SK-N-SH treated with all-trans-retinoic acid at 6 μM for 48 hours (cell line): Measurements from ENCODE around the gene SLC16A13.

Experiments used
- ARNTL ChIP-seq: fragments of 450-650 bp; formaldehyde crosslinking; IDR thresholded peaks from 2 replicates; pipeline ENCODE4 v1.5.0; 2020; ENCODE audit warnings: low read depth, mild to moderate bottlenecking, moderate library complexity, borderline replicate concordance
- ISL1 ChIP-seq: fragments of 250-450 bp; sonication (Bioruptor Pico); IDR thresholded peaks from 2 replicates; pipeline ENCODE4 v2.1.2; 2022; ENCODE audit warnings: mild to moderate bottlenecking, moderate library complexity
- PATZ1 ChIP-seq: fragments of 250-450 bp; sonication (Bioruptor Pico); IDR thresholded peaks from 2 replicates; pipeline ENCODE4 v1.8.0; 2020; ENCODE audit warnings: mild to moderate bottlenecking, moderate library complexity, borderline replicate concordance
- PPARA ChIP-seq: fragments of 250-450 bp; sonication (Bioruptor Pico); IDR thresholded peaks from 2 replicates; pipeline ENCODE4 v1.5.0; 2020; ENCODE audit warnings: mild to moderate bottlenecking, borderline replicate concordance
- RARB ChIP-seq: fragments of 250-450 bp; sonication (Bioruptor Pico); IDR thresholded peaks from 2 replicates; pipeline ENCODE4 v1.8.0; 2021; ENCODE audit warnings: mild to moderate bottlenecking, moderate library complexity
- SNAI2 ChIP-seq: fragments of 250-450 bp; sonication (Bioruptor Pico); IDR thresholded peaks from 2 replicates; pipeline ENCODE4 v1.5.0; 2020; ENCODE audit warnings: mild to moderate bottlenecking, moderate library complexity
- ZNF70 ChIP-seq: fragments of 450-650 bp; formaldehyde crosslinking; IDR thresholded peaks from 2 replicates; pipeline ENCODE4 v1.5.0; 2020; ENCODE audit warnings: mild to moderate bottlenecking, moderate library complexity
- TF ChIP-seq, protein P1 (sequence below): fragments of 250-450 bp; sonication (Bioruptor Pico); IDR thresholded peaks from 2 replicates; pipeline ENCODE4 v1.5.1; 2020; ENCODE audit warnings: low read depth, mild to moderate bottlenecking, moderate library complexity

- TF ChIP-seq, protein P1, sequence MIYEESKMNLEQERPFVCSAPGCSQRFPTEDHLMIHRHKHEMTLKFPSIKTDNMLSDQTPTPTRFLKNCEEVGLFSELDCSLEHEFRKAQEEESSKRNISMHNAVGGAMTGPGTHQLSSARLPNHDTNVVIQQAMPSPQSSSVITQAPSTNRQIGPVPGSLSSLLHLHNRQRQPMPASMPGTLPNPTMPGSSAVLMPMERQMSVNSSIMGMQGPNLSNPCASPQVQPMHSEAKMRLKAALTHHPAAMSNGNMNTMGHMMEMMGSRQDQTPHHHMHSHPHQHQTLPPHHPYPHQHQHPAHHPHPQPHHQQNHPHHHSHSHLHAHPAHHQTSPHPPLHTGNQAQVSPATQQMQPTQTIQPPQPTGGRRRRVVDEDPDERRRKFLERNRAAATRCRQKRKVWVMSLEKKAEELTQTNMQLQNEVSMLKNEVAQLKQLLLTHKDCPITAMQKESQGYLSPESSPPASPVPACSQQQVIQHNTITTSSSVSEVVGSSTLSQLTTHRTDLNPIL: no peak
- TF ChIP-seq ZNF70 (CRISPR knock-in tag): no peak
- TF ChIP-seq ISL1: no peak
- TF ChIP-seq ARNTL: no peak
- TF ChIP-seq RARB: no peak
- TF ChIP-seq PATZ1: no peak
- TF ChIP-seq PPARA: no peak
- no peak for TF ChIP-seq SNAI2
These were observed 33.3 kb upstream of the SLC16A13 start for GRCh38 chr17:7002288-7003047.
